ENCODE results near the gene WDR45B. TPM values are rescaled to one million over a fixed set of nuclear protein-coding genes. Genes with fewer than 3 reads are reported as not detected.

Gene WDR45B
- total and polyA plus RNA-seq, 2 experiments from 2014 or later, result 83.2 to 99.5 TPM

GRCh38 chr17:82619641-82620040, 28.6 kb downstream of the WDR45B start:
- H3K4me3 ChIP-seq, result no peak overlapping the region
- no peak for TF ChIP-seq CTCF (IDR thresholded peaks at IDR 0.05; ENCODE audit: low read depth, low read length)
- peaks cover 58% of the 10 kb centered on the region for H3K36me3 ChIP-seq
- DNase-seq (ENCODE audit: low read depth in 1 of 2, low spot score in 1 of 2), result no peak
- no peaks in the 10 kb centered on the region for H3K27me3 ChIP-seq
- peaks cover under 1% of the 10 kb centered on the region for H3K4me1 ChIP-seq (ENCODE audit: low read depth)
- no peak overlapping the region for H3K27ac ChIP-seq
- H3K9me3 ChIP-seq (ENCODE audit: low read depth), result no peaks in the 10 kb centered on the region

- no peak for DNase-seq (ENCODE audit: low read depth in 1 of 2, low spot score in 1 of 2)
- peaks cover 57% of the 10 kb centered on the region for H3K36me3 ChIP-seq
- TF ChIP-seq CTCF (IDR thresholded peaks at IDR 0.05; ENCODE audit: low read depth, low read length), result no peak
Measured at GRCh38 chr17:82619211-82619610, 29.0 kb downstream of the WDR45B start.

GRCh38 chr17:82616021-82616711, 32.1 kb downstream of the WDR45B start:
- Histone ChIP-seq H3K36me3 (peaks cover 49% of the 10 kb centered on the region), H3K27me3 (no peaks in the 10 kb centered on the region), H3K4me3 (no peak overlapping the region), H3K4me1 (ENCODE audit: low read depth) (peaks cover 29% of the 10 kb centered on the region), H3K27ac (peak overlapping the region; percentile 94), H3K9me3 (ENCODE audit: low read depth) (no peaks in the 10 kb centered on the region)
- DNase-seq (ENCODE audit: low read depth in 1 of 2, low spot score in 1 of 2), result no peak
- TF ChIP-seq CTCF (IDR thresholded peaks at IDR 0.05; ENCODE audit: low read depth, low read length), result no peak

More at GRCh38 chr17:82619211-82619610, 29.0 kb downstream of the WDR45B start:
- Histone ChIP-seq H3K4me3 (no peak overlapping the region), H3K27me3 (no peaks in the 10 kb centered on the region), H3K27ac (no peak overlapping the region), H3K9me3 (ENCODE audit: low read depth) (no peaks in the 10 kb centered on the region), H3K4me1 (ENCODE audit: low read depth) (peaks cover 5% of the 10 kb centered on the region)

GRCh38 chr17:82615084-82616020, 32.9 kb downstream of the WDR45B start:
- DNase-seq (ENCODE audit: low read depth in 1 of 2, low spot score in 1 of 2), result no peak
- TF ChIP-seq CTCF (IDR thresholded peaks at IDR 0.05; ENCODE audit: low read depth, low read length), result no peak
- no peak overlapping the region for H3K4me3 ChIP-seq
- H3K27ac ChIP-seq, result peak overlapping the region; percentile 94
- H3K9me3 ChIP-seq (ENCODE audit: low read depth), result no peaks in the 10 kb centered on the region
- peaks cover 30% of the 10 kb centered on the region for H3K4me1 ChIP-seq (ENCODE audit: low read depth)
- peaks cover 42% of the 10 kb centered on the region for H3K36me3 ChIP-seq
- H3K27me3 ChIP-seq, result no peaks in the 10 kb centered on the region

- Histone ChIP-seq H3K4me3 (no peak overlapping the region), H3K36me3 (peaks cover 38% of the 10 kb centered on the region), H3K9me3 (ENCODE audit: low read depth) (no peaks in the 10 kb centered on the region), H3K27me3 (no peaks in the 10 kb centered on the region), H3K27ac (peak overlapping the region; percentile 94), H3K4me1 (ENCODE audit: low read depth) (peaks cover 30% of the 10 kb centered on the region)
- no peak for DNase-seq (ENCODE audit: low read depth in 1 of 2, low spot score in 1 of 2)
- no peak for TF ChIP-seq CTCF (IDR thresholded peaks at IDR 0.05; ENCODE audit: low read depth, low read length)
Measured at GRCh38 chr17:82614095-82614631, 34.1 kb downstream of the WDR45B start.
